NB4 (cell line): ENCODE results near the gene UBLCP1.

Experiments used
- CTCF ChIP-seq: IDR thresholded peaks from one replicate; pipeline ENCODE4 v1.5.1; 2012; ENCODE audit warnings: low read depth, low read length
- MAX ChIP-seq: IDR thresholded peaks from 2 replicates; pipeline ENCODE4 v1.6.1; 2011; ENCODE audit warnings: low read depth, low read length
- MYC ChIP-seq: IDR thresholded peaks from 2 replicates; pipeline ENCODE4 v1.6.1; 2011; ENCODE audit warnings: low read depth, low read length
- POLR2A ChIP-seq: IDR thresholded peaks from 2 replicates; pipeline ENCODE4 v1.6.1; 2011; ENCODE audit warnings: mild to moderate bottlenecking; ENCODE audit not compliant: insufficient read length; ENCODE audit errors: extremely low read depth

- TF ChIP-seq CTCF (no peak), POLR2A (no peak), MAX (no peak), MYC (no peak)
These were observed 61.9 kb downstream of the UBLCP1 start for GRCh38 chr5:159324986-159325385.
